NCI-H510A treated with DMSO at 0.1 percent for 48 hours (cell line): ENCODE results near the gene FBLN5.

ENCODE experiments used
- DNase-seq: peaks from one replicate; lab custom pipeline; 2025; lab: John Stamatoyannopoulos, UW

FBLN5 gene

GRCh38 chr14:91947475-91948184, at the start of gene FBLN5:
Gene FBLN5 (minus strand): TSS chr14:91947694. CDS start chr14:91947229, 465 bp downstream.
- peak; percentile 50 for DNase-seq

GRCh38 chr14:91996948-91997371, 49.5 kb upstream of the FBLN5 start:
- peak; percentile 34 for DNase-seq

GRCh38 chr14:91987192-91987591, 39.7 kb upstream of the FBLN5 start:
- DNase-seq: no peak

- no peak for DNase-seq
Measured at GRCh38 chr14:91985521-91986255, 38.2 kb upstream of the FBLN5 start.

GRCh38 chr14:91985008-91985407, 37.5 kb upstream of the FBLN5 start:
- no peak for DNase-seq

- no peak for DNase-seq
Measured at GRCh38 chr14:91983588-91983987, 36.1 kb upstream of the FBLN5 start.

GRCh38 chr14:91980157-91980556, 32.7 kb upstream of the FBLN5 start:
- DNase-seq: no peak

GRCh38 chr14:91977884-91978283, 30.4 kb upstream of the FBLN5 start:
- DNase-seq: no peak

- no peak for DNase-seq
Measured at GRCh38 chr14:91975763-91976162, 28.3 kb upstream of the FBLN5 start.

- no peak for DNase-seq
Measured at GRCh38 chr14:91971188-91971778, 23.8 kb upstream of the FBLN5 start.

GRCh38 chr14:91968280-91968679, 20.8 kb upstream of the FBLN5 start:
- no peak for DNase-seq

GRCh38 chr14:91964724-91965123, 17.2 kb upstream of the FBLN5 start:
- DNase-seq: no peak

- no peak for DNase-seq
Measured at GRCh38 chr14:91964011-91964410, 16.5 kb upstream of the FBLN5 start.

- no peak for DNase-seq
Measured at GRCh38 chr14:91963465-91963864, 16.0 kb upstream of the FBLN5 start.

GRCh38 chr14:91961297-91962220, 14.1 kb upstream of the FBLN5 start:
- DNase-seq: no peak

- no peak for DNase-seq
Measured at GRCh38 chr14:91957876-91958313, 10.4 kb upstream of the FBLN5 start.

- DNase-seq: no peak
Measured at GRCh38 chr14:91956616-91957015, 9.1 kb upstream of the FBLN5 start.

GRCh38 chr14:91955168-91955567, 7.7 kb upstream of the FBLN5 start:
- no peak for DNase-seq

- DNase-seq: no peak
Measured at GRCh38 chr14:91953170-91953985, 5.9 kb upstream of the FBLN5 start.

- no peak for DNase-seq
Measured at GRCh38 chr14:91946622-91947474, 646 bp downstream of the FBLN5 start.
